NCI-H146 treated with DMSO at 0.1 percent for 48 hours (cell line): ENCODE measurements around the gene SPHK1.

Experiments used
- DNase-seq: peaks from one replicate; lab custom pipeline; 2025; ENCODE audit not compliant: unreplicated experiment; lab: John Stamatoyannopoulos, UW

Gene SPHK1

GRCh38 chr17:76360461-76360860, 23.9 kb upstream of the SPHK1 start:
- no peak for DNase-seq

- no peak for DNase-seq
Measured at GRCh38 chr17:76363107-76363842, 21.1 kb upstream of the SPHK1 start.

GRCh38 chr17:76365256-76365903, 19.0 kb upstream of the SPHK1 start:
- DNase-seq: no peak

GRCh38 chr17:76366247-76366646, 18.2 kb upstream of the SPHK1 start:
- no peak for DNase-seq

GRCh38 chr17:76367642-76368041, 16.8 kb upstream of the SPHK1 start:
- DNase-seq: no peak

GRCh38 chr17:76368545-76368944, 15.9 kb upstream of the SPHK1 start:
- DNase-seq: no peak

DNA sequence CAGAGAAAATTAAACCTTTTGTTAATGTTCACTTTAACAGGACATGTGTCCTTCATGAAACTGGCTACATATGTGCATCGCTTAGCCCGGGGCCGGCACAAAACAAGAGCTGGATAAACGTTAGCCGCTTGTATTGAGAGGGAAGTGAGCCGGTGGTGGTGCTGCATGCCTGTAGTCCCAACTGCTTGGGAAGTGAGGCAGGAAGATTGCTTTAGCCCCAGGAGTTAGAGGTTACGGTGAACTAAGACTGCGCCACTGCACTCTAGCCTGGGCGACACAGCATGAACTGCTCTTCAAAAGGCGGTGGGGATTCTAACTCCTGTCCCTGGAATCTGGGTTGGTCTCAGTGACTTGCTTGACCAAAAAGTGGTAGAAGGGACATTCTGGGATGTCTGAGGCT, 15.0 kb upstream of the SPHK1 start:
- DNase-seq: no peak

DNA sequence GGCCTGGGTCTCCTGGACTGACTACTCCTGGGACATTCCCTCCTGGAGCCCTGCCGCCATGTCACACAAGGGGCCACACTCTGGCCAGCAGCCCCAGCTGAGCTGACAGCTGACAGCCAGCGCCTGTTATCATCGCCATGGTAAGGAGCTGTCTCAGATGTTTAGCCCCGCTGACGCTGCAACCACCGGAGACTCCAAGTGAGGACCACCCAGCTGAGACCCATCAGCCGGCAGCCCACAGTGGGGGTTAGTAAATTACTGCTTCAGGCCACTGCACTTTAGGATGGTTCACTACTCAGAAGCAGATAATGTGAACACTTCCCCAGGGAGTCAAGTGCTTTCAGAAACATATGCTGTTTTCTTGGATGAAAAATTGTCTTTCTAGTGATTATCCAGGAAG, 14.6 kb upstream of the SPHK1 start:
- DNase-seq: no peak

GRCh38 chr17:76370261-76370993, 14.0 kb upstream of the SPHK1 start:
- no peak for DNase-seq

DNA sequence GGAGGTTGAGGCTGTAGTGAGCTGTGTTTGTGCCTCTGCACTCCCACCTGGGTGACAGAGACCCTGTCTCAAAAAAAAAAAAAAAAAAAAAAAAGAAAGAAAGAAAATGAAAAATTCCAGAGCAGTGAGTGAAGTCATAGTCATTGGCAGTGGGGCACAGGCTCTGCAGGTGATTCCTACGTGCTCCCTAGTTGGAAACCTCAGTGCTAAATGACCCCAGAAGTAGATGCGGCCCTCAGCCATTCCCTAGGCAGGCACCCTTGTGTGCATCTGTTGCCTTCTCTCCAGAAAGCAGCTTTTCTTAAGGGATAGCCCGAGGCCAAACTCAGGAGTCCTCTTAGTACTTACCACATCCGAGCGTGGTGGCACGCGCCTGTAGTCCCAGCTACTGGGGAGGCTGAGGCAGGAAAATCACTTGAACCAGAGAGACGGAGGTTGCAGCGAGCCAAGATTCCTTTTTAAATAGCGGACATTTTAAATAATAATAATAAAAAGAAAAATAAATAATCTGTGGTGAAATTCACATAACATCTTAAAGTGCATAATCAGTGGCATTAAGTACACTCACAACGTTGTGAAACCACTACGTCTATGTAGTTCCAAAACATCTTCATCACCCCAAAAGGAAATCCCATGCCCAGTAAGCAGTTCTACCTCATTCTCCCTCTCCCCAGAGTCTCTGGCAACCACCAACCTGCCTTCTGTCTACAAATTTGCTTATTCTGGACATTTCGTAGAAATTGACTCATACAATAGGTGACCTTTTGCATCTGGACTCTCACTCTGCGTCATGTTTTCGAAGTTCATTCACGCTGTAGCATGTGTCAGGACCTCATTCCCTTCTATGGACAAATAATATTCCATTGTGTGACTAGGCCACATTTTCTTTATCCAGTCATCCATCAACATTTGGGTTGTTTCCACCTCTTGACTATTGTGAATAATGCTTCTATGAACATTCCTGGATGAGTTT, 12.5 kb upstream of the SPHK1 start:
- DNase-seq: no peak

DNA sequence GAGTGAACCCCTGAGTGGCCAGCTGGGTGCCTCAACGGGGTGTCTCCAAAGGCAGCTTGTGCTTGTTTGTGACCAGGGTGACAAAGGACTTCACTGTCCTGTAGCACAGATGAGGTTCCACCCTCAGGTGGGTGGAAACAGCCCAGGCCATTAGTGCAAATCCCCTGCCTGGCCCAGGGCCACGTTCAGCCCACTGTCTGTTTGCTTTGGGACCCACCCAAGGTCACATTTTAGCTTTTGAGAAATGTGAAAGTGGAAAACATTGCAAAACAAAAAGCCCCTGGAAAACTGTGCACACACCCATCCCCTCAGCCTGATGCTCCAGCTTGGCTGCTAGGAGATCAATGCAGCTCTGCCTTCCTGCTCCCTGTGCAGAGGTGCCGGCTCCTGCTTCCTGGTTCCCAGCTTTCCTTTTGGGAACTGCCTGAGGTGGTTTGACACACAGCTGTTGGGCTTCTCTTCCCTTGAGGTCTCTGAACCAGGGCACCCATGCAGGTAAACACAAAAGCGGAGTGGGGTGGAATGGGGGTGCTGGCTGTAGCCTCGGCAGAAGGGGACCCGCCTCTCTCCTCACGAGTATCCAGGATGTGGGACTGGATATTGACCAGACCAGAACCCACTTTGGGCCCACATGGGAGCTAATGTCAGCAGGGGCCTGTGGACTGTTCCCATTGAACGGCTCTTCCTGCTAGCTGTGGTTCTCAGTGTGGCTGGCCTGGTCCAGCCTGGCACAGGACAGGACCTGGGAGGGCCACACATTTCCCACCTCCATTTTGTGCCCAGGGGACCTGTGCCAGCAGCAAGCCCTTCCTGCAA, 7.9 kb upstream of the SPHK1 start:
- DNase-seq: no peak

DNA sequence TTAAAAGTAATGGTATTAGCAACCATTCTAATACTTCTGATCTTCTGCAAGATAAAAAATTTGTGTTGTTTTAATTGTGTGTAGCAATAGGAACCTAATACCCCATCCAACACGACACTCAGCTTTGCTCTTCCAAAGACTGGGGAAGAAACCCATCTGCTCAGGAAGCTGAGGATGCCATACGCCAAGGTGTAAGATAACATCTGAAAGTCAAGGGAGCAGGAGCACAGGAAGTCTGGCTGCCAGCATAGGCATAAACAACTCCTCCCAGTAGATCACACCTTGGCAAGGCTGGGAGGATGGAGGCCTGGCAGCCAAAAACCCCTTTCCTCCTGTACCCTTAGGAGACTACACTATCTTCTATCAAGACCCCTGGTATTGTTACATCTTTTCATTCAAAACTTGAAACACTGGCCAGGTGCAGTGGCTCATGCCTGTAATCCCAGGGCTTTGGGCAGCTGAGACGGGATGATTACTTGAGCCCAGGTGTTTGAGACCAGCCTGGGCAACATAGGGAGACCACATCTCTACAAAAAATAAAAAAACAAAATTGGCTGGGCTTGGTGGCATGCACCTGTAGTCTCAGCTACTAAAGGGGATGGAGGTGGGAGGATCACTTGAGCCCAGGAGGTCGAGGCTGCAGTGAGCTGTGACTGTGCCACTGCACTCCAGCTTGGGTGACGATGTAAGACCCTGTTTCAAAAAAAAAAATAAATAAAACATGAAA, 5.7 kb upstream of the SPHK1 start:
- DNase-seq: no peak

DNA sequence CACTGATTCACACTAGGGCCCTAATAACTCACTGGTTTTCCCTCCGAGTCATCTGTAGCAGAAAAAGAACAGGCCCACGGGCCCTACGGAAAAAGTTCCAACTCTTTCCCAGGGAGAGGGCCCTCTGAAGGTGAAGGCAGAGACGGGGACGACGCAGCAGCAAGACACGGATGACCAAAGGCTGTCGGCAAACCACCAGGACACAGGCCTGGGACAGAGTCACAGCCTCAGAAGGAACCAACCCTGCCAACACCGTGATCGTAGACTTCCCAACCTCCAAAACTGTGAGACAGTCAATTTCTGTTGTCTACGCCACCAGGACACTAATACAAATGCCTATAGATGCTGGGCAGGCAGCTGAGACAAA, 5.2 kb upstream of the SPHK1 start:
- DNase-seq: no peak

- DNase-seq: no peak
Measured at GRCh38 chr17:76379646-76380376, 4.6 kb upstream of the SPHK1 start.

GRCh38 chr17:76381633-76382350, 2.6 kb upstream of the SPHK1 start:
- no peak for DNase-seq

DNA sequence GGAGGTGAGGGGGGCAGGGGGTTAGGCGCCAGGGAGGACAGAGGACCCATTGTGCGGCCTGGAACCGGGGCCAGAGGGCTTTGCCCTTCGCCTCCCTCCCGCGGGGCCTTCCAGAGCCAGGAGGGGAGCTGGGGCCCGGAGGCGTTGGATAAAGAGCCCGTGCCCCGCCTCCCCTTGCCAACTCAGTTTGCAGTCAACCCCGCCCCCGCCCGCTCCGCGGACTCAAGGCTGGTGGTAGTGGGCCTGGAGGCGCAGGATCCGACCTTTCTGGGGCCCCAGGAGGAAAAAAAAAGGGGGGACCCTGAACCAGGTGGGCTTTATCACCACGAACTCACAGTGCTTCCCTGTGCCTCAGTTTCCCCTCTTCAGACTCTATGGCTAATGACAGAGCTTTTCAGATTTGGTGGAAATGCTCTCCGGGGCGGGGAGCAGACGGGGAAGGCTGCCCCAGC, 2.0 kb upstream of the SPHK1 start:
- no peak for DNase-seq

GRCh38 chr17:76382803-76383545, 1.4 kb upstream of the SPHK1 start:
- no peak for DNase-seq
